Fibroblast of skin of scalp (primary cell): ENCODE data around the gene LELP1. TPM values are rescaled to one million over a fixed set of nuclear protein-coding genes. Genes with fewer than 3 reads are reported as not detected.
"Not testable (repeated sequence)": the region's sequence is repeated elsewhere in the genome, so short reads cannot be mapped to it uniquely, and the experiment has no call there.

Experiments used
- DNase-seq: peaks from one replicate; pipeline ENCODE4 v3.0.0-alpha.2; 2013
- polyA plus RNA-seq, 2 experiments: library from polyadenylated mRNA; unstranded; fragments of 120-200 nt; gene quantifications; one replicate each; pipeline ENCODE4 v1.2.1, GENCODE V29; 2013; ENCODE audit not compliant: insufficient read length in 2 of 2

The LELP1 gene
- polyA plus RNA-seq (2013, experiment 1 of 2; ENCODE audit: insufficient read length) = not detected
- not detected for polyA plus RNA-seq (2013, experiment 2 of 2; ENCODE audit: insufficient read length)

DNA sequence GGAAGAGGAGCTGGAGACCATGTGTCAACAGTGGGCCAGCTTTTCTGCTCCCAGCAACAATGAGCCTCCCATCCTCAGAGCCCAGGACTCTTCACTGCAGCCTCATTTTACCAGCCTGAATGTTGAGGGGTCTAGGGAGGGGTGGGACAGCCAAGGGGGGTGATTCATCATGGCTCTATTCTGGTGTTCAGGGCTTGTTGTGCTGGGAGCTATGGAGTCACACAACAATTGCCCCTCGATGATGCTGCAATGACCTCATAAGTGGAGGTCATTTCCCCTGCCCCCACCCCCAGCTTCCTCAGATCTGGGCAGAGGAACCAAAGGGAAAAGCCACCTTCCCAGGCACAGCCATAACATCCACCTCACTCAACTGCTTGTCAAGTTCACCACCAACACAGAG is at the start of gene LELP1:
Gene LELP1, plus strand, starts transcription at position 301 of the 400 bp plus-strand sequence. CDS start 1,278 bp downstream, outside the sequence.
- no peak for DNase-seq

DNA sequence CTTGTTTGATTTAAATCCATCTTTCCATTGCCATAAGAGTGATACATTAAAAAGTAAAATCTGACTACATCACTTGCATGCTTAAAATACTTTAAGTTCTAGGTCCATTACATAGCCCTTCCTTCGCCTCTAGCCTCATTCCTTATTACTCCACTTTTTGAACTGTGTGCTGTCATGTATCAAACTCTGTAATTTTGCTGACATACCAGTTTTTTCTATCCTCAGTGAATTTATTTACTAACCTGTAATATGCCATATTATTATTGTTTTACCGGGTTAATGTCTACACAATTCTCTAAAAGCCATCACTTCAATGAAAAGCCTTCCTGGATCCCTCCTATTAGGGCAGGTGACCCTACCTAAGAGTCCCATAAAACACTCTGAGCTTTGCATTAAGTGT is 47.7 kb upstream of the LELP1 start:
- no peak for DNase-seq

DNA sequence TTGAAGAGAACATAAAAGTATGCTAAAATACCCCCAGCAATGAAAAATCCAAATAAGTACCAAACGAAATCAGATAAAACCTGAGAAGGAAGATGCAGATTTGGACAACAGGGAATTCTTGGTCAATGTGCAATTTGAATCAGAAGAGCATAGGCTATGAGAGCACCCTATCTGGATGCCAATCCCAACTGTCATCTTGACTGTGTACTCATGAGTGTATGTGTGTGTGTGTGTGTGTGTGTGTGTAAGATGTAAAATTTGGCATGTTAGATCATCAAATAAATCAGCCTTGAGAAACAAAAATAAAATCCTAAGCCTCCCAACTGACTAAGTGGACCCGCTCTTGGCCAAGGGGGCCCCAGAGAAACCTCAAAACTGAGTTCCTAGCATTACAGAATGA is 34.5 kb upstream of the LELP1 start:
- DNase-seq = no peak

DNA sequence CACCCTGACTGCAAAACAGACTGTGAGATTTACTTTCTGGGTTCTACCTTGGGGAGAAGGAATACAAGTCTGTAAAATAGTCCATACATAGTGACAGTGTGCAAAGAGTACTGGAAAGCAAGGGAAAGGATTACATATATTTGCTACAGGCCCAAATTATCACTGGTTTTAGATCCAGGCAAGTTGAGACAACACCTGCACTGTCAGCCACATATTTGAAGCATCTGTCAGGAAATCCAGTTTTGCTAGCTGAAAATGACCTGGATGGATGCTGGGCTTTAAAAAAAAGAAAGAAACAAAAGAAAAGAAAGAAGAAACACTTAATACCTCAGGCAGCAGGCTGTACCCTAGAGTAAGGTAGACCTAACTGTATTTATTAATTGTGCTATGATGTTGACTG is 28.6 kb upstream of the LELP1 start:
- DNase-seq = no peak

DNA sequence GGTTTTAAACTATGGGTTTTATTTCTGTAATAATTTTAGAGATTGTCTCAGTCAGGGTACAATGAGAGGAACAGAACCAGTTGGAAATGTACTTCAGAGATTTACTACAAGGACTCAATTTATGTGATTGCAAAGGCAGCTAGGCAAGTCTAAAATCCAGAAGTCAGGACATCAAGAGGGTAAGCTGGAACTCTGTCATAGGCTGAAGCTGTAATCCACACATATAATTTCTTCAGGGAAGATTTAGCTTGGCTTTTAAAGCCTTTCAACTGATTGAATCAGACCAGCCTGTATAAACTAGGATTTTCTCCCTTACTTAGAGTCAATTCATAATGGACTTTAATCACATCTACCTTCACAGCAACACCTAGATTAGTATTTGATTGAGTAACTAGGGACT is 24.3 kb upstream of the LELP1 start:
- no peak for DNase-seq

DNA sequence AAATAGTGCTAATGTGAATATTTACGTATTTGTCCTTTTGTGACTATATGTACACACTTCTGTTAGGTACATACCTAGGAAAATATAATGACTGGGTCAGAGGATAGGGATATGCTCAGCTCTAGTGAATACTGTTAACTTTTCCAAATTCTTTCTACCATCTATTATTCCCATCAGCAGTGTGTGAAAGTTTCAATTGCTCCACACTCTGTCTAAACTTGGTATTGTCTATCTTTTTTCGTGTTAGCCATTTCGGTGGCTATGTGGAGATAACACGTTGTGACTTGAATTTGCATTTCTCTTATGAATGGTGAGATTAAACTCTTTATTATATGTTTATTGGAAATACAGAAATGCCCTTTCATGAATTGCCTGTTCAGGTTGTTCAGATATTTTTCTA is 22.7 kb upstream of the LELP1 start:
- DNase-seq = no peak

DNA sequence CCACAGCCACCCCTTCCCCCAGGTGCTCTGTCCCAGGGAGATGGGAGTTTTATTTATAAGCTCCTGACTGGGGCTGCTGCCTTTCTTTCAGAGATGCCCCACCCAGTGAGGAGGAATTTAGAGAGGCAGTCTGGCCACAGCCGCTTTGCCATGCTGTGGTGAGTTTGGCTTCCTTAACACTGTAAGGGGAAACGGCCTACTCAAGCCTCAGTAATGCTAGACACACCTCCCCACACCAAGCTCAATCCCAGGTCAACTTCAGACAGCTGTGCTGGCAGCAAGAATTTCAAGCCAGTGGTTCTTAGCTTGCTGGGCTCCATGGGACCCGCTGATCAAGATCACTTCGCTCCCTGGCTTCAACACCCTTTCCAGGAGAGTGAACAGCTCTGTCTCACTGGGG is 14.9 kb upstream of the LELP1 start:
- DNase-seq = not testable (repeated sequence)

DNA sequence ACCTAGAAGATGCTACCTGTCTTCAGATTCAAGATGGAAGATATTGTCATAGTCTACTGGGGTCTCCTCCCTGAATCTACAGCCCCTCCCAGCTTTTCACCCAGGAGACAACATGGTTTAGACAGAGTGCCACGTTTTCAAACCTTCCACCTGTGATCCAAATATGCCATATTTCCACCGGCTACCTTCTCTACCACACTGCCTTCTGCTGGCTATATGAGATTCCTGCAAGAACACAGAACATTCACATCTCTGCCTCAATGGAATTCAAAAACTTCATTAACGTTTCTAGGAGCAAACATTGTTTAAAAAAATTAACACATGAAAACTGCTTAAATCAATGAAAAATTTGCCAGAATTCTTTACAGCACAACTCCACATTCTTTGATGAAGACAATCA is 12.9 kb upstream of the LELP1 start:
- DNase-seq = no peak

DNA sequence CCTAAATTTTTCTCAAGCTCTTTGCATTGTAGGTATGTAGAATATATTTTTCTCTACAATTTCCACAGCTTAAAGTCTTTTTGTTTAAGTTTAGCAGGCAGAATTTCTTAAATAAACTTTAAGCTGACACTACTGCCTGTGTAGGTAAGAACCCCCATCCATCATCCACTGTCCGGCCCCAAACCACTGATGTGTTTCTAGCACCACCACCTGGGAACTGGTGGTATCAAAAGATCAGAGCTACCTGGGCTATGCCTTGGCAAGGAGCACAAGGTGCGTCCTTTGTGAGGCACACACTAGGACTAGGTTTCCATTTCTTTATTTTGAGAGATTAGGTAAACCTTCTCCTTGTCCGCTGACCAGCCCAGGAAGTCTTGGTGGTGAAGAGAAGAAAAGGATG is 10.5 kb upstream of the LELP1 start:
- no peak for DNase-seq

DNA sequence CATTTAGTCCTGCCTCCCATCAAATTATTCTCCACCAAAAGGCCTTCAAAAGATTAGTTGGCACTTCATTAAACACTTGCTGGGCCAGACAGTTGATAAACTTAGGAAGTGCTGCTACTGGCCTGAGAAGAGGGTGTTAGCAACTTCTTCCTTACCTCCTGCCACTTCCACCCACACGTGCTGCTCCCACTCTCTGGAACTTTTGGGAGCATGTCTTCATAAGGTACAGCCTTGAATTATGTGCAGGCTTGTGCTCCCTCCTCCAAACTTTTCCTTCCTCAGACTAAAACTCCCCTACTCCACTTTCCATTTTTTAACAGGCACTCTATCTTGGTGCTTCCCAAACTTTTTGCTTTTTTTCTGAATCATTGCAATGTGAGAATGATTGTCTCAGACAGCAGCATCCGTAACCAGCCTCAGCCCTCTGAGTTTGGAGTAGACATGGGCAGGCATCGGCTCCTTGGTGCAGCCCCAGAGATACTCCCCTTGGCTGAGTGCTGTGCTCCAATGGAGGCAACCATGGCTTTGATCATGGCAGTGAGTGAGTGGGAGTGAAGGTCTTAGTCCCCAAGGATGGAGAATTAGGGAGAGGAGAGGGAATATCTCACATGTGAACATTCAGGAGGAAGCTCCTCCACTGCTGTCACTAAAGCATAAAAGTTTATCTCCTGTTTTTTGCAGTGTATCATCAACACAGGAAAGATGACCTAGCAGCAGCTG is 8.7 kb upstream of the LELP1 start:
- DNase-seq = no peak

DNA sequence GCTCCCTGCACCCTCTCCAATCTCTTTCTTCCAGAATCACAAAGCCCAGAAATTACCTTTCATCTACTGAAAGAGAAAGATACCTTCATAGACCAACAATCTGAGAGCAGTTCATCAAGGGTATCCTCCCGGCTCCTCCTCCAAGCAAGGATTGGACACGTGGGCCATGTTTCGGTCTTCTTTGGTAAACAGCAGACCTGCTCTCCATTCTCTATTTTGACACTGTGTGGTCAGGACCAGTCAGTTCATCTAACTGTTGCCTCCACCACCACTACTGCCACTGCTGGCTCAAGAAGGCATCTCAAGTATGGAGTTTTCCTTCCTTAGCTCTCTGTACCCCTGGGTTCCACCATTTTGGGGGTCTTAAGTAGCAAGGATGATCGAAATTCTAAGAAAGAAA is 8.0 kb upstream of the LELP1 start:
- DNase-seq = no peak

DNA sequence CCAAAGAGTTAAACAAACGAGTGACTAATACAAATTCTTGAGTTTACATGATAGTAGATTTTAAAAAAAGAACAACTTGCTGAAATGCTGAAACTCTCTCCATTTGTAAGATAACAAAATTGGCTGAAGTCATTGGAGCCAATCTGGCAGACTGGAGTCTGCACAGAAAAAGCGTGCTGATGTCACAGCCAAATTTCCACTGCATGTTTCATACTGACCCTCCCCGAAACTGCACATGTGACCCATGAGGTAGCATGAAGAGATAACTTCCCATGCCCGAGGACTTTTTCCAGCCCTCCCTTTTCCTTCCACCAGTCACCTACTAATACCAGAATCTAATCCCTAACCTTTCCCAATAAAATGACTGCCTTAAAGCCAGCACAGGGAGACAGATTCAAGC is 1.2 kb upstream of the LELP1 start:
- no peak for DNase-seq

DNA sequence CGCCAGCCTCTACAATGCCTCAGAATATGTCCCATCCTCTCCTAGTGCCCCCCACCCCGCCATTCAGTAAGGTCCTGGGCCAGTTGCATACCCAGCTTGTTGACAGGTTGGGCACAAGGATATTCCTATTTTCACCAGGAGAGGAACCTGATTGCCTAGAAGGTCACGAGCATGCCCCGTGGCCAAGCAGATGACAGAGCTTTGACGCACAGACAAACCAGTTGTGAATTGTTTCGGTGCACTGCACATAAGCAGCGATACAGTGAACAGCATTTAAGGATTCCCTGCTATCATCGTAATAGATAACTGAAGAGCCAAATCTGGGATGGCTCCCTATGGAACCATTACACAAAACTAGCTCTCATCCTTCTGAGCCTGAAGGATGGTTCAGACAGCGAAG is 3.4 kb downstream of the LELP1 start:
- DNase-seq = no peak

DNA sequence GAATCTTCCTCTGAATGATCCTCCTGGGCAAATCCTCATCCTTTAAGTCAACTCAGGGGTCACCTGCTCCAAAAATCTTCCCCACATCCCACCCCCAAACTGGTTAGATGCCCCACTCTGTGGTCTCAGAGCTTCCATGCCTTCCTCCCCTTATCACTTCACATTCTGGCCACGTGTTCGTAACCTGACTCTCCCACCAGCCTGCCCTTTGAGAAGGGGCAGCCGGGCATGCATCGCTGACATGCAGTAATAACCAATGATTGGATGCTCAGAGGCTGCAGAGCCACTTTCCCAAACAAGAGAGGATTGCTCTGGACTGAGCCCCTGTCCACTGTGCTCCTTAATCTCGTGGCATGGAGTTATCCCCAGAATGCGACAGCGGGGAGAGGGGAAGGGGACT is 7.0 kb downstream of the LELP1 start:
- no peak for DNase-seq

DNA sequence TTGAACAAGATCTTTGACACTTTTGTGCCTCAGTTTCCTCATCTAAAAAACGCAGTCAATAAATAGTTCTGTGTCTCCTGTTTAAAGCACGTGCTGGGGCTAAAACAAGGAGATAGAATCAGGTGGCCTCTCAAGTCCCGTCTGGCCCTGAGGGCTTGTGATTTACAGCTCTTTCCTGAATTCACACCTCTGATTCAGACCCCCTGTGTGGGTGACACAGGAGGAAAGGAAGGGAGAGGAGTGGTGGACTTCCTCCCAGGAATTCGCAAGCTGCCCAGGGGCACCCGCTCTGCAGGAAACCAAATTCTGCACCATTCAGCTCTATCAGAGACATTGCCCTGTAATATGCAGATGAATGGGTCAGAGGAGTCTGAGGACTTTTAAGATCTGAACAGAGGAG is 9.0 kb downstream of the LELP1 start:
- DNase-seq = no peak

DNA sequence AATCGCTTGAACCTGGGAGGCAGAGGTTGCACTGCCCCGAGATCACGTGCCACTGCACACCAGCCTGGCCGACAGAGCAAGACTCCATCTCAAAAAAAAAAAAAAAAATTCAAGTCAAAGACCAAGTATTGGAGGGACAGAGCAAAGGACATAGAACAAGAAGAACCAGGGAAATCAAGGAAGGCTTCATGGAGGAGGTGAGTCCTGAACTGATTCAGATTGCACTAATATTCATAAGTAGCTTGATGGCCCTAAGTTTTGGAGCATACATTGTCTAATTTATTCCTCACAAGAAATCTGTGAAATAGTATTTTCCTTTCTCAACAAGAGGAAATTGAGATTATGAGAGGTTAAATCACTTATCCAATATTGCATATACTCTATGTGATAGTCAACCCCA is 10.3 kb downstream of the LELP1 start:
- DNase-seq = no peak

DNA sequence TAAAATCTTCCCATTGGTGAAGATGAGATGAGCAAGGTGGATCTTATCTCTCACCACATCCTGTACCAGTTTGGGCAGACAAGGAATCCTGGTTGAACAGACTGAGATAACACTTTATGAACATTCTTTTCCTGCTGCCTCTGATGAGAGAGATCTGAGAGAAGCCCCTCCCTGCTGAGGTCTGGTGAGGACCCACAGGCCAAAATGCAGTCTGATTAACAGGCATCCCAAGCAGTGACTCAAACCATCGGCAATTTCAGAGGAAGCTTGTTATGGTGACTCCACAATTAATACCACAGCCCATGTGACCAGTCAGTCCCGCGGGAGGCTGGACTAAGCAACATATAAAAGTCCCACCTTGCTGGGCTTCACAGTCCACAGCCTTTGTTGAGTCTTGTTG is 14.0 kb downstream of the LELP1 start, which contains the start of gene PRR9:
Gene PRR9, plus strand, starts transcription at position 373 of the 400 bp plus-strand sequence. CDS start 561 bp downstream, outside the sequence.
- DNase-seq = no peak

DNA sequence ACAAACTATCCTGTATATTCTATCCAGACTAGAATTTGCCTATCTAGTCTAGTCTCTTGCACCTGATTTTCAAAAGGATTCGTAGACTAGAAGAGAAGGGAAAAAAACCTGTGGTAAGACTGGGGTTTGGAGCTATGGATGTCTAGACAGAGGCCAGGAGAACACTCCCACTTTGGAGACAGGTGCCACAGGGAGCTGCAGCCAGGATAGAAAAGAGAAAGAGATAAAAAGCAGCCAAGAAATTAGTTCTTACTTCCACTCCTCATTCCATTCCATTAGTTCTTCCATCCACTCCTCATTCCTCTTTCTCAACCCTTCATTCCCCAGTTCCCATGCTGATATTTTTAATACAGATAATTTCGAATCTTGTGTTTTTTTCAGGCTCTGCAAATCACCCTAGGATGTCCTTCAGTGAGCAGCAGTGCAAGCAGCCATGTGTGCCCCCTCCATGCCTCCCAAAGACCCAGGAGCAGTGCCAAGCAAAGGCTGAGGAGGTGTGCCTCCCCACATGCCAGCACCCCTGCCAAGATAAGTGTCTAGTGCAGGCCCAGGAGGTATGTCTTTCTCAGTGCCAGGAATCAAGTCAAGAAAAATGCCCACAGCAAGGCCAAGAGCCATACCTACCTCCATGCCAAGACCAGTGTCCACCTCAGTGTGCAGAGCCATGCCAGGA is 14.7 kb downstream of the LELP1 start:
- DNase-seq = no peak

DNA sequence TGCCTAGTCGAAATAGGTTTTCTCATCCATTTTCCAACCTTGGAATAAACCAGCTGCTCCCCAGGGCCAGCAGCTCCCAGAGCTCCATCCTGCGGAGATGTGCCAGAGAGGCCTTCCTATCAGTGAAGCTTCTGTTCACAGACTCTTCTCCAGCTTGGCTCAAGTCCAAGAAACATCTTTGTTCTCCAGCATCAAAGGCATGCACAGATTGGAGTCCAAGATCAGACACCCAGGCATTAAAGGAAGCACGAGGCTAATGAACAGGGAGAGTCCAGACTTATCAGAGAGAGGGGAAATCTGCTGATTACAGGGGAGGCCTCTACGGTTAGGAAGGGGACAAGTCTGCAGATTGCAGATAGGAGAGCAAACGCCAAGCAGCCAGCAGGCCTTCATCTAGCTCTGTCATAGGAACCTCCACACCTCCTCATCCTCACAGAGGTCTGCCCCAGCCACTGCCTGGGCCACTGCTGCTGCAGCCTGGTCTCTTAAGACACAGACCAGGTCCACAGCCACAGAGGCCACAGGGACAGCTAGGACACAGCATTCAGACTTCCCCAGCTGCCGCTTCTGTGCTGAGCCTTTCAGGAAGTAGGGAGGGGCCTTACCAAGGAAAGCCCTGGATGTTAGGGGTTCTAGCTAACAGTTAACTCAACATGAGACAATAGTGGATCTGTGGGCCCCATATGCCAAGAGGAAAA is 17.5 kb downstream of the LELP1 start:
- DNase-seq = no peak

DNA sequence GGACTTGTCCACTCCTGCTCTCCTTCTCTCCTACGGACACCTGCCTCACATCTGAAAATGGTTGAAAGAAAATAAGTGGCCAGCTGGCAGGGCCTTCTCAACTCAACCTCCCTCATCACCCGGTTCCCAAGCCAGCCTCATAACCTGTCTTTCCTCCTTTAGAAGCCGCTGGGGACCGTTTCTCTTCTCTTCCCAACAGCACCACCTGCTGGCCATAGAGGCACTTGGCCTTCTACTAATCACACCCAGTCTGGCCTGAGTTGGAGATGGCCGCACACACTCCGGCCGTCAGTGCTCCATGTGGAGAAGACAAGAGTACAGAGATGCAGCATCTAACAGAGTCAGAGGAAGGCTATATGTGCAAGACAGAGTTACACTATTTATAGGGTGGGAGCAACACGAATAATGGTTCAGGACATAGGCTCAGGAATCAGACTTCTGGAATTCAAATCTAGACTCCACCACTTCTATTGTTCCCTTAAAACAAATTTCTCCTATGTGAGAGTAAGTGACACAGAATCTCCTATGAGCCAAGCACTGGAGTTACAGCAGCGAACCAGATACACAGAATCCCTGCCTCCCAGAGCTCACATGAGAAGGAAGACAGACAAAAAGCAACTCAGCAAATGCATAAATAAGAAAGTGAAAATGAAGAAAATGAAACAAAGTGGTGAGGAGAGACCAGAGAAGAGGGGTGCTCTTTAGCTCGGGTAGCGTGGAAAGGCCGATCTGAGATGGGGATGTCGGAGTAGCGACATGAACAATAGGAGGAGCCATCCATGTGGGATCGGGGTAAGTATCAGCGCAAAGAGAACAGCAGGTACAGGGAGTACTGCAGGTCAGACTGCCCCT is 20.0 kb downstream of the LELP1 start:
- peak; percentile 55 for DNase-seq

DNA sequence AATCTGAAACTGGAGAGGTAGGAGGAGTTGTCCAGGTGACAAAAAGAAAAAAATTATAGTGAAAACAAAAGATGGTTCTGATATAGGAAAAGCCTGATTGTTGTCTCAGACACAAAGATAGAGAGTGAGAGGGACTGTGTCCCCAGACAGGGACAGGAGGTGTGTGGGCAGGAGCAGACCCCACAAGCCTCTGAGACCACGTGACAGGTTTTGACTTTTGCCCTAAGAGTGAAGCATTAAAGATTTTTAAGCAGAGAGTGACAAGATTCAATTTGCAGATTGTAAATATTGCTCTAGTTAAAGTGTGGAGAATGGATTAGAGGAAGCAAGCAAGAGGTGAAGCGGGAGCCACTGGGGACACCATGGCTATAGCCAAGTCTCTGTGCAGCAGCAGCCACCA is 24.6 kb downstream of the LELP1 start:
- DNase-seq = no peak

DNA sequence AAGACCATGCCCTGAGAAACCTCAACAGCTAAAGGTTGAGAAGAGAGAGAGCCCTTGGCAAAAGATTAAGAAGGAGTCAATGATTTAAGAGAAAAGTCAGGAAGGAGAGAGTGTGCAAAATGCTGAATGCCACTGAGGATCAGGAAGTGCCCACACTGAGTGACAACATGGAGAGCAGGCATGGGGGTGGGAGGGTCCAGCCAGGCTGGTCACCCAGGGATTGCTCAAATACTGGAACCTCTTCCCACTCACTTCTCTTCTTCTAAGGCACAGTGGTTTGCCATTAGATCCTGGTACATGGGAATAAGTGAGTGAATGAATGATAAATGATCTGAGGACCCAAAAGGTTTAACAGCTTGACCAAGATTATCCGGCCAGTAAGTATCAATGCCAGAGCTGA is 25.3 kb downstream of the LELP1 start:
- no peak for DNase-seq
